CD4-positive, alpha-beta memory T cell (primary cell): ENCODE results near the gene C2CD2. TPM values are rescaled to one million over a fixed set of nuclear protein-coding genes. Genes with fewer than 3 reads are reported as not detected.
"Not testable (repeated sequence)": the region's sequence is repeated elsewhere in the genome, so short reads cannot be mapped to it uniquely, and the experiment has no call there.

Experiments used
- CTCF ChIA-PET: fragments of 350-600 bp; sonication (Branson Sonifier 250); formaldehyde crosslinking; loops from one replicate; lab custom pipeline; 2021; ENCODE audit warnings: inconsistent platforms; ENCODE audit not compliant: partially characterized antibody; lab: Charles Lee
- POLR2A ChIA-PET: fragments of 350-600 bp; sonication (Branson Sonifier 250); formaldehyde crosslinking; loops from one replicate; lab custom pipeline; 2021; ENCODE audit not compliant: partially characterized antibody; lab: Charles Lee
- DNase-seq, 5 donors: peaks; one replicate each; pipeline versions ENCODE4 v3.0.0 to v3.0.0-alpha.2; 2020 to 2022; ENCODE audit warnings: mixed read lengths in 1 of 5
- H3K27ac ChIP-seq: one replicate; pipeline ENCODE4 v1.7.0; 2013; ENCODE audit warnings: low read depth, low read length
- H3K27me3 ChIP-seq: 2 replicates; pipeline ENCODE4 v1.7.0; 2013; ENCODE audit warnings: mild to moderate bottlenecking, low read length, moderate library complexity; ENCODE audit not compliant: insufficient read depth
- H3K36me3 ChIP-seq: 2 replicates; pipeline ENCODE4 v1.7.0; 2013; ENCODE audit warnings: mild to moderate bottlenecking, low read length, moderate library complexity; ENCODE audit not compliant: insufficient read depth
- H3K4me1 ChIP-seq: 2 replicates; pipeline ENCODE4 v1.7.0; 2013; ENCODE audit warnings: mild to moderate bottlenecking, low read length, moderate library complexity; ENCODE audit not compliant: insufficient read depth
- H3K4me3 ChIP-seq, 2 donors: one replicate each; pipeline ENCODE4 v1.7.0; 2013; ENCODE audit warnings: low read length in 2 of 2, mild to moderate bottlenecking in 1 of 2
- H3K9me3 ChIP-seq, 2 donors: one replicate each; pipeline ENCODE4 v1.7.0; 2013; ENCODE audit warnings: low read length in 2 of 2, control low read depth in 1 of 2; ENCODE audit not compliant: control insufficient read depth in 1 of 2
- H3K27ac Mint-ChIP-seq, 7 donors: one replicate each; pipeline ENCODE4 v1.8.0; 2020 to 2021; ENCODE audit warnings: mixed read lengths in 7 of 7, mild to moderate bottlenecking in 6 of 7, inconsistent platforms in 3 of 7, moderate library complexity in 3 of 7
- H3K27me3 Mint-ChIP-seq, 2 donors: one replicate each; pipeline ENCODE4 v1.8.0; 2020 to 2021; ENCODE audit warnings: mixed read lengths in 2 of 2
- H3K36me3 Mint-ChIP-seq, 2 donors: one replicate each; pipeline ENCODE4 v1.8.0; 2020 to 2021; ENCODE audit warnings: mixed read lengths in 2 of 2, inconsistent platforms in 1 of 2, mild to moderate bottlenecking in 1 of 2
- H3K4me1 Mint-ChIP-seq, 4 donors: one replicate each; pipeline ENCODE4 v1.8.0; 2020 to 2021; ENCODE audit warnings: mixed read lengths in 4 of 4, mild to moderate bottlenecking in 1 of 4
- H3K4me3 Mint-ChIP-seq, 8 donors: one replicate each; pipeline ENCODE4 v1.8.0; 2020 to 2021; ENCODE audit warnings: mixed read lengths in 8 of 8, mild to moderate bottlenecking in 7 of 8, moderate library complexity in 6 of 8, inconsistent platforms in 3 of 8
- H3K9me3 Mint-ChIP-seq, 8 donors: one replicate each; pipeline ENCODE4 v1.8.0; 2020 to 2021; ENCODE audit warnings: mixed read lengths in 8 of 8, mild to moderate bottlenecking in 5 of 8, inconsistent platforms in 3 of 8, moderate library complexity in 1 of 8
- intact Hi-C: fragments of 100-400 bp; cut with micrococcal nuclease; formaldehyde crosslinking; loops from one replicate; pipeline ENCODE4 v1.15.1; 2023
- polyA plus RNA-seq, 2 donors: library from polyadenylated mRNA; unstranded; fragments of 300-500 nt; fragmentation: Illumina TruSeq; gene quantifications; one replicate each; pipeline ENCODE4 v1.2.3, GENCODE V29; 2021
- total RNA-seq, 2 experiments: library from RNA; stranded (reverse); gene quantifications; one replicate each; pipeline ENCODE4 v1.2.3, GENCODE V29; 2021

Gene C2CD2
- total and polyA plus RNA-seq, 4 experiments from 2014 or later, result 1.9 to 11.0 (median 7.0) TPM

- no peaks in the 10 kb centered on the region for H3K27me3 ChIP-seq
- Mint-ChIP-seq H3K9me3 (peaks cover 0 to 5% (median 0%) of the 10 kb centered on the region in 8 donors), H3K36me3 (peaks cover 66 to 72% of the 10 kb centered on the region in 2 donors), H3K4me3 (no peak overlapping the region), H3K27me3 (no peaks in the 10 kb centered on the region), H3K27ac (no peak overlapping the region), H3K4me1 (peaks cover 0 to 8% (median 0%) of the 10 kb centered on the region in 4 donors)
- ChIA-PET CTCF (no interaction called here), POLR2A (no interaction called here)
- DNase-seq, result no peak
- H3K4me1 ChIP-seq, result no peaks in the 10 kb centered on the region
- no peaks in the 10 kb centered on the region for H3K9me3 ChIP-seq
- no peak overlapping the region for H3K27ac ChIP-seq
- intact Hi-C loops, result no loop called here
- H3K36me3 ChIP-seq, result peaks cover 23% of the 10 kb centered on the region
- no peak overlapping the region for H3K4me3 ChIP-seq
These were observed 41.8 kb upstream of the C2CD2 start for GRCh38 chr21:41995577-41995976.

GRCh38 chr21:41994613-41995012, 40.8 kb upstream of the C2CD2 start:
- not testable (repeated sequence) for H3K4me3 ChIP-seq

GRCh38 chr21:41993744-41994143, 39.9 kb upstream of the C2CD2 start:
- H3K4me3 Mint-ChIP-seq, result no peak overlapping the region
- ChIA-PET POLR2A (interaction anchor here (1.8 kb wide), 1 partner anchor 15 kb away, joined by 4 read pairs; no protein-coding TSS in a partner anchor), CTCF (interaction anchor here (1.3 kb wide), 1 partner anchor 114 kb away, joined by 3 read pairs; no protein-coding TSS in a partner anchor)
- no peaks in the 10 kb centered on the region for H3K27me3 Mint-ChIP-seq
- no peaks in the 10 kb centered on the region for H3K4me1 ChIP-seq
- no peaks in the 10 kb centered on the region for H3K9me3 ChIP-seq
- H3K27ac Mint-ChIP-seq, result no peak overlapping the region
- DNase-seq, result no peak
- H3K27me3 ChIP-seq, result no peaks in the 10 kb centered on the region
- H3K4me1 Mint-ChIP-seq, result peaks cover 0 to 8% (median 0%) of the 10 kb centered on the region in 4 donors
- H3K4me3 ChIP-seq, result no peak overlapping the region
- intact Hi-C loops, result no loop called here
- peaks cover 60 to 68% of the 10 kb centered on the region in 2 donors for H3K36me3 Mint-ChIP-seq
- H3K9me3 Mint-ChIP-seq, result peaks cover 0 to 5% (median 0%) of the 10 kb centered on the region in 8 donors
- no peak overlapping the region for H3K27ac ChIP-seq
- H3K36me3 ChIP-seq, result peaks cover 23% of the 10 kb centered on the region

More at GRCh38 chr21:41994613-41995012, 40.8 kb upstream of the C2CD2 start:
- Mint-ChIP-seq H3K36me3 (peaks cover 62 to 68% of the 10 kb centered on the region in 2 donors), H3K27ac (peak overlapping the region in 1 of 7 donors; percentile 77)
- CTCF ChIA-PET, result interaction anchor here (1.3 kb wide), 1 partner anchor 113 kb away, joined by 3 read pairs; no protein-coding TSS in a partner anchor
- H3K9me3 ChIP-seq, H3K27me3 Mint-ChIP-seq, H3K9me3 Mint-ChIP-seq, H3K4me3 Mint-ChIP-seq, DNase-seq, intact Hi-C loops, H3K4me1 Mint-ChIP-seq, H3K27me3 ChIP-seq, H3K27ac ChIP-seq, H3K4me1 ChIP-seq: not testable (repeated sequence)
- POLR2A ChIA-PET, result interaction anchor here (1.8 kb wide), 1 partner anchor 14 kb away, joined by 4 read pairs; no protein-coding TSS in a partner anchor
- peaks cover 23% of the 10 kb centered on the region for H3K36me3 ChIP-seq

- H3K27ac Mint-ChIP-seq, result no peak overlapping the region
- peaks cover 54 to 62% of the 10 kb centered on the region in 2 donors for H3K36me3 Mint-ChIP-seq
- no peak overlapping the region for H3K4me3 Mint-ChIP-seq
These were observed 38.8 kb upstream of the C2CD2 start for GRCh38 chr21:41992576-41992975.

GRCh38 chr21:41991659-41992058, 37.8 kb upstream of the C2CD2 start:
- peaks cover 51 to 60% of the 10 kb centered on the region in 2 donors for H3K36me3 Mint-ChIP-seq
- POLR2A ChIA-PET, result no interaction called here

More at GRCh38 chr21:41992576-41992975, 38.8 kb upstream of the C2CD2 start:
- Histone ChIP-seq H3K4me3 (no peak overlapping the region), H3K9me3 (no peaks in the 10 kb centered on the region), H3K36me3 (peaks cover 23% of the 10 kb centered on the region), H3K27me3 (no peaks in the 10 kb centered on the region), H3K4me1 (no peaks in the 10 kb centered on the region), H3K27ac (no peak overlapping the region)
- Mint-ChIP-seq H3K9me3 (peaks cover 0 to 5% (median 0%) of the 10 kb centered on the region in 8 donors), H3K27me3 (no peaks in the 10 kb centered on the region), H3K4me1 (peaks cover 0 to 4% (median 0%) of the 10 kb centered on the region in 4 donors)
- POLR2A ChIA-PET, result no interaction called here
- intact Hi-C loops, result no loop called here
- CTCF ChIA-PET, result interaction anchor here (1.1 kb wide), 1 partner anchor 115 kb away, joined by 3 read pairs; no protein-coding TSS in a partner anchor
- DNase-seq, result no peak

GRCh38 chr21:41989698-41990097, 35.9 kb upstream of the C2CD2 start:
- H3K4me3 ChIP-seq, result no peak overlapping the region
- CTCF ChIA-PET, result no interaction called here
- no peak for DNase-seq
- POLR2A ChIA-PET, result no interaction called here
- no peak overlapping the region for H3K27ac ChIP-seq
- H3K27ac Mint-ChIP-seq, result peak overlapping the region in 1 of 7 donors; percentile 48
- peaks cover 23% of the 10 kb centered on the region for H3K36me3 ChIP-seq
- peaks cover 0 to 4% (median under 1%) of the 10 kb centered on the region in 4 donors for H3K4me1 Mint-ChIP-seq
- H3K27me3 ChIP-seq, result no peaks in the 10 kb centered on the region
- H3K27me3 Mint-ChIP-seq, result no peaks in the 10 kb centered on the region
- H3K9me3 Mint-ChIP-seq, result peaks cover 0 to 2% (median 0%) of the 10 kb centered on the region in 8 donors
- peaks cover 35 to 44% of the 10 kb centered on the region in 2 donors for H3K36me3 Mint-ChIP-seq
- no peak overlapping the region for H3K4me3 Mint-ChIP-seq
- intact Hi-C loops, result no loop called here
- no peaks in the 10 kb centered on the region for H3K4me1 ChIP-seq
- H3K9me3 ChIP-seq, result no peaks in the 10 kb centered on the region

More at GRCh38 chr21:41991659-41992058, 37.8 kb upstream of the C2CD2 start:
- peaks cover 0 to 5% (median 0%) of the 10 kb centered on the region in 8 donors for H3K9me3 Mint-ChIP-seq
- Histone ChIP-seq H3K9me3 (no peaks in the 10 kb centered on the region), H3K36me3 (peaks cover 23% of the 10 kb centered on the region), H3K4me1 (no peaks in the 10 kb centered on the region), H3K4me3 (no peak overlapping the region), H3K27ac (no peak overlapping the region), H3K27me3 (no peaks in the 10 kb centered on the region)
- intact Hi-C loops, result no loop called here
- no peaks in the 10 kb centered on the region for H3K27me3 Mint-ChIP-seq
- H3K27ac Mint-ChIP-seq, result no peak overlapping the region
- H3K4me3 Mint-ChIP-seq, result no peak overlapping the region
- no peak for DNase-seq
- H3K4me1 Mint-ChIP-seq, result peaks cover 0 to 4% (median 0%) of the 10 kb centered on the region in 4 donors
- CTCF ChIA-PET, result no interaction called here

GRCh38 chr21:41987310-41987709, 33.5 kb upstream of the C2CD2 start:
- Mint-ChIP-seq H3K9me3 (peaks cover 0 to 17% (median 9%) of the 10 kb centered on the region in 8 donors), H3K4me3 (no peak overlapping the region), H3K4me1 (peaks cover 0 to 4% (median under 1%) of the 10 kb centered on the region in 4 donors), H3K27me3 (no peaks in the 10 kb centered on the region), H3K27ac (no peak overlapping the region), H3K36me3 (peaks cover 23% of the 10 kb centered on the region in 2 donors)
- H3K4me3 ChIP-seq, result no peak overlapping the region
- ChIA-PET CTCF (interaction anchor here (1.5 kb wide), 1 partner anchor 121 kb away, joined by 4 read pairs; no protein-coding TSS in a partner anchor), POLR2A (no interaction called here)
- H3K9me3 ChIP-seq, result no peaks in the 10 kb centered on the region
- H3K27me3 ChIP-seq, result no peaks in the 10 kb centered on the region
- intact Hi-C loops, result no loop called here
- no peak for DNase-seq
- no peak overlapping the region for H3K27ac ChIP-seq
- no peaks in the 10 kb centered on the region for H3K4me1 ChIP-seq
- H3K36me3 ChIP-seq, result peaks cover 6% of the 10 kb centered on the region
